HG03159 (cell line): ENCODE measurements around the gene C20orf202.

Source experiments
- ATAC-seq: cut with Tn5 transposase; IDR thresholded peaks from one replicate; pipeline ENCODE4 v1.9.1; 2021; ENCODE audit warnings: mild to moderate bottlenecking, moderate library complexity; ENCODE audit not compliant: unreplicated experiment

C20orf202 gene

GRCh38 chr20:1184260-1184637 lies 19.0 kb upstream of the C20orf202 start:
- no peak for ATAC-seq

GRCh38 chr20:1184638-1185315 lies 18.5 kb upstream of the C20orf202 start, which contains the start of gene TMEM74B:
TMEM74B (minus strand) TSS chr20:1184981; CDS start chr20:1183801, 1,180 bp downstream.
- no peak for ATAC-seq

- ATAC-seq, result no peak
Observed at GRCh38 chr20:1185316-1185741, 17.9 kb upstream of the C20orf202 start.

GRCh38 chr20:1185790-1186334 lies 17.4 kb upstream of the C20orf202 start:
- ATAC-seq, result no peak

GRCh38 chr20:1186367-1186991 lies 16.8 kb upstream of the C20orf202 start:
- ATAC-seq, result no peak

GRCh38 chr20:1187605-1188171 lies 15.6 kb upstream of the C20orf202 start:
- ATAC-seq, result no peak

GRCh38 chr20:1188347-1188746 lies 14.9 kb upstream of the C20orf202 start:
- ATAC-seq, result no peak

- no peak for ATAC-seq
Observed at GRCh38 chr20:1189827-1190226, 13.4 kb upstream of the C20orf202 start.

- ATAC-seq, result no peak
Observed at GRCh38 chr20:1190847-1191246, 12.4 kb upstream of the C20orf202 start.

- no peak for ATAC-seq
Observed at GRCh38 chr20:1191299-1191698, 12.0 kb upstream of the C20orf202 start.

- ATAC-seq, result no peak
Observed at GRCh38 chr20:1195226-1195625, 8.0 kb upstream of the C20orf202 start.

GRCh38 chr20:1196634-1197033 lies 6.6 kb upstream of the C20orf202 start:
- ATAC-seq, result no peak

- ATAC-seq, result no peak
Observed at GRCh38 chr20:1197801-1198200, 5.5 kb upstream of the C20orf202 start.

GRCh38 chr20:1198751-1199150 lies 4.5 kb upstream of the C20orf202 start:
- ATAC-seq, result no peak

GRCh38 chr20:1199212-1199873 lies 3.9 kb upstream of the C20orf202 start:
- no peak for ATAC-seq

- no peak for ATAC-seq
Observed at GRCh38 chr20:1199964-1200363, 3.3 kb upstream of the C20orf202 start.

- no peak for ATAC-seq
Observed at GRCh38 chr20:1203630-1204029, 376 bp downstream of the C20orf202 start.

GRCh38 chr20:1204113-1204512 lies 859 bp downstream of the C20orf202 start:
- no peak for ATAC-seq

- ATAC-seq, result no peak
Observed at GRCh38 chr20:1204576-1204975, 1.3 kb downstream of the C20orf202 start.

GRCh38 chr20:1205802-1206201 lies 2.5 kb downstream of the C20orf202 start:
- no peak for ATAC-seq

GRCh38 chr20:1206366-1207148 lies 3.3 kb downstream of the C20orf202 start:
- no peak for ATAC-seq
